GM21381 (cell line): ENCODE results near the gene PPARA.

Experiments
- ATAC-seq: cut with Tn5 transposase; IDR thresholded peaks from one replicate; pipeline ENCODE4 v1.9.1; 2021; ENCODE audit warnings: mild to moderate bottlenecking, moderate library complexity; ENCODE audit not compliant: unreplicated experiment

The PPARA gene

DNA sequence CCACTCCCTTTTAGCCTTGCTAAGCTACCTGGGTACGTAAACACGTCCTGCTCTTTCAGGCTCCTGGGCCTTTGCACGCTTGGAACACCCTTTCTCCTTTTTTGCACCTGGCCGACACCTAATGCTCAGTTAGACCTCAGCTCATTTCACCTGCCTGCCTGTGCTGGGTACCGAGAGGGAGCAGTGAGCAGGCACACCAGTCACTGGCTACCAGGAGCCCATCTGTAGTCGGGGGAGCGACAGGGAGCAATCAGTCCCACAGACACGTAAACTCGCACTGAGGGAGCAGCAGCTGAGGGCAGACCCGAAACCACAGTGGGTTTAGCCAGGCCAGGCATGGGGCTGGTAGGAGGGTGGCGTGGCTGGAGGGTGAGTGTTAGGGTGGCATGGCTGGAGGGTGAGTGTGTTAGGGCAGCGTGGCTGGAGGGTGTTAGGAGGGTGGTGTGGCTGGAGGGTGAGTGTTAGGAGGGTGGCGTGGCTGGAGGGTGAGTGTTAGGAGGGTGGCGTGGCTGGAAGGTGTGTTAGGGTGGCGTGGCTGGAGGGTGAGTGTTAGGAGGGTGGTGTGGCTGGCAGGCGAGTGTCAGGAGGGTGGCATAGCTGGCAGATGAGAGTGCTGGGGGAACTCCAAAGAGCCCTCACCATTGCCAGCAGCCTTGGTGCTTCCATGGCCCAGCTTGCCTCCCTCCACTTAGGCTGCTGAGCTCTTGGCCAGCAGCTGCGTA, 140.0 kb downstream of the PPARA start:
- ATAC-seq, result no peak

DNA sequence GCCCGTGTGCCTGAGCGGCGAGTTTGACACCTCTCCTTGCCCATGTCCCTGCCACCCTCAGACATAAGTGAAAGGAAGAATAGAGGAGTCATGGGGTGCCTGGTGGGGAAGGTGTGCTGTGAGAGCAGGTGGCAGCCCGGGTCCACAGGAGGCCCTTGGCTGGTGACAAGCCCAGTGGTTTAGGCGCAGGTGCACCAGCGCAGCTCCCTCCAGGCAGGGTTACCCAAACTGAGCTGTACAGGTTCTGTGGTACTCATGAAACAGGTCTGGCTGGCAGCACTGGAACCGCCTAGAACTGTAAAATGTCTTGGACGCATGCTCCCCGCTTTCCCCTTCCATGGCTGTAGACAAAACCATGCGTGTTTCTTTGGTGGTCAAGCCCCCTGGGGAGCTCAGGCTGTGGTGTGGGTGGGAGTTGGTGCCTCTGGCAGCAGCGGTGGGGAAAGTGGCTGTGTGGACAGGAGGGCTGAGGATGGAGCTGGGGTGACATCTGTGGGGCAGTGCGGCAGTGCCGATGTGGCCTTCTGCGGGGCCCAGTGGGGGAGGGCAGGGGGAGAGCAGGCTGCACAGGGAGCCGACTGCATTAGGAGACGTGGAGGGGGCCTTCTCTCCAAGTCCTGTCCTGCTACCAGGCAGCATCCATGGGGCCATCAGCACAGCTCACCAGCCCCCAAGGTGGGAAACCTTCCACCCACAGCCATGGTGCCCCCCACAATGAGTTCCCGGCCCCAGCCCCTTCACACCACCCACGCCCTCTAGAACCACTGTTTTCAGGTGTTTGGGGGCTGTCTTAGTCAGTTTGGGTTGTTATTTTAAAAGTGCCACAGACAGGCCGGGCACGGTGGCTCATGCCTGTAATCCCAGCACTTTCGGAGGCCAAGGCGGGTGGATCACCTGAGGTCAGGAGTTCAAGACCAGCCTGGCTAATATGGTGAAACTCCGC, 140.8 kb downstream of the PPARA start:
- ATAC-seq, result no peak

DNA sequence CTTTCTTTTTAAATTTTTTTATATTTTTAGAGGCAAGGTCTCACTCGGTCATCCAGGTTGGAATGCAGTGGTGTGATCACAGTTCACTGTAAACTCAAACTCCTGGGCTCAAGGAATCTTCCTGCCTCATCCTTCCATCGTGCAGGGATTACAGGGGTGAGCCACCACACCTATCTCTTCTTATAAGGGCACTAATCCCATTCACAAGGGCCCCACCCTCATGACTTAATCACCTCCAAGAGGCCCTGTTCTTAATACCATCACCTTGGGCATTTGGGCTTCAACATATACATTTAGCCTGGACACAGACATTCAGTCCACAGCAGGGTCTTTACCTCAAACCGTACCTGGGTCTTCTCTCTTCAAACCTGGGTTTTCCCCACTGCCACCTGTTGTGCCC, 141.8 kb downstream of the PPARA start:
- ATAC-seq, result no peak

DNA sequence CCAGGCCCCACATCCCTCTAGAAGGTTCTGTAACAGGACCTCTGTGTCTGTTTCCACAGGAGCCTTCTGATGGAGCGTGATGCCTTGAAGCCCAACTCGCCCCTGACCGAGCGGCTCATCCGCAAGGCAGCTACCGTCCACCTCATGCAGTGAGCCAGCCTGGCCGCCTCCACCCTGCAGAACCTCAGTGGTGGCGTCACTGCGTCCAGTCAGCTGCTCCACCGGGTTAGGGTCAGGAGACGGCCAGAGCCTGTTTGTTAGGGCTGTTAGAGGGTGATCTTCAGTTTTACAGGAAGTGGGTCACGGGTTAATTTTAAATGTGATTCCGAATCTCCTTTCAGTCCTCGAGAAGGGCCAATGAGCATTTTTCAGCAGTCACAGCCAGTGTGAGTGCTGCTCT, 142.4 kb downstream of the PPARA start:
- ATAC-seq, result no peak
